HepG2 (cell line): Measurements from ENCODE around the gene C18orf63. TPM values are rescaled to one million over a fixed set of nuclear protein-coding genes. Genes with fewer than 3 reads are reported as not detected.

Source experiments
- ARID5B ChIP-seq: IDR thresholded peaks from 2 replicates; pipeline ENCODE4 v1.4.0; 2020; ENCODE audit warnings: mild to moderate bottlenecking, missing genetic modification reagents
- ATAD3A ChIP-seq: sonication (generic); formaldehyde crosslinking; IDR thresholded peaks from 2 replicates; pipeline ENCODE4 v1.4.0; 2020; ENCODE audit warnings: missing genetic modification reagents
- ATF7-NPFF ChIP-seq: sonication (generic); formaldehyde crosslinking; IDR thresholded peaks from 2 replicates; pipeline ENCODE4 v1.8.1; 2023; ENCODE audit warnings: mild to moderate bottlenecking, low read depth, missing genetic modification reagents, moderate library complexity
- CBX1 ChIP-seq: IDR thresholded peaks from one replicate; pipeline ENCODE4 v1.6.1; 2016; ENCODE audit warnings: antibody characterized with exemption, low read depth
- FOXO4 ChIP-seq: sonication (generic); formaldehyde crosslinking; conservative IDR thresholded peaks from 2 replicates; pipeline ENCODE4 v1.8.1; 2023; ENCODE audit warnings: missing genetic modification reagents
- HBP1 ChIP-seq: IDR thresholded peaks from 2 replicates; pipeline ENCODE4 v1.6.1; 2016; ENCODE audit warnings: low read depth, control low read depth
- KDM5A ChIP-seq: fragments of 200-600 bp; sonication (generic); IDR thresholded peaks from 2 replicates; pipeline ENCODE4 v1.7.0; 2018; ENCODE audit warnings: antibody characterized with exemption, mild to moderate bottlenecking, low read length, borderline replicate concordance
- MED13 ChIP-seq: sonication (generic); formaldehyde crosslinking; IDR thresholded peaks from 2 replicates; pipeline ENCODE4 v1.5.0; 2020; ENCODE audit warnings: missing genetic modification reagents
- NPAS2 ChIP-seq: sonication (generic); formaldehyde crosslinking; IDR thresholded peaks from 2 replicates; pipeline ENCODE4 v1.8.0; 2022; ENCODE audit warnings: mild to moderate bottlenecking, missing genetic modification reagents, borderline replicate concordance
- PITX1 ChIP-seq: sonication (generic); formaldehyde crosslinking; IDR thresholded peaks from 2 replicates; pipeline ENCODE4 v1.5.1; 2020; ENCODE audit warnings: mild to moderate bottlenecking, missing genetic modification reagents
- RFXAP ChIP-seq: sonication (generic); formaldehyde crosslinking; IDR thresholded peaks from 2 replicates; pipeline ENCODE4 v1.4.0; 2020; ENCODE audit warnings: missing genetic modification reagents, borderline replicate concordance
- ZBTB21 ChIP-seq: sonication (generic); formaldehyde crosslinking; IDR thresholded peaks from 2 replicates; pipeline ENCODE4 v1.4.0; 2020; ENCODE audit warnings: missing genetic modification reagents
- ZNF383 ChIP-seq: sonication (generic); formaldehyde crosslinking; IDR thresholded peaks from 2 replicates; pipeline ENCODE4 v1.4.0; 2020; ENCODE audit warnings: missing genetic modification reagents, mild to moderate bottlenecking, borderline replicate concordance
- ZNF451 ChIP-seq: sonication (generic); formaldehyde crosslinking; IDR thresholded peaks from 2 replicates; pipeline ENCODE4 v1.5.0; 2020; ENCODE audit warnings: mild to moderate bottlenecking, missing genetic modification reagents
- ZNF496 ChIP-seq: sonication (generic); formaldehyde crosslinking; IDR thresholded peaks from 2 replicates; pipeline ENCODE4 v1.8.1; 2023; ENCODE audit warnings: mild to moderate bottlenecking, moderate library complexity, missing genetic modification reagents; ENCODE audit not compliant: insufficient replicate concordance
- ZSCAN12 ChIP-seq: sonication (generic); formaldehyde crosslinking; IDR thresholded peaks from 2 replicates; pipeline ENCODE4 v1.9.0; 2021; ENCODE audit warnings: mild to moderate bottlenecking, missing genetic modification reagents
- polyA plus RNA-seq, 8 experiments: library from polyadenylated mRNA; depleted of rRNA in 3 of 8; stranded (reverse) in 7 of 8; unstranded in 1 of 8; fragments of >200 nt; fragmentation: Illumina TruSeq in 4 of 8; extraction: Trizol in 4 of 8; gene quantifications; 2 replicates each; pipeline versions ENCODE4 v1.2.1 to v1.2.3, GENCODE V29; 2011 to 2016; ENCODE audit warnings: low read depth in 4 of 8, missing spikeins in 1 of 8, mixed read lengths in 1 of 8; ENCODE audit not compliant: insufficient read depth in 1 of 8
- total RNA-seq, 5 experiments: library from RNA; depleted of rRNA; stranded (reverse); fragments of >200 nt; fragmentation: Illumina TruSeq; extraction: Trizol; gene quantifications; 2 replicates each; pipeline ENCODE4 v1.2.3, GENCODE V29; 2016; ENCODE audit warnings: low read depth in 1 of 5
- TF ChIP-seq, protein P1 (sequence below): fragments of 450-650 bp; IDR thresholded peaks from 2 replicates; pipeline ENCODE4 v1.6.1; 2016
- TF ChIP-seq, protein P2 (sequence below): sonication (generic); formaldehyde crosslinking; IDR thresholded peaks from 2 replicates; pipeline ENCODE4 v1.5.1; 2020; ENCODE audit warnings: mild to moderate bottlenecking, missing genetic modification reagents

C18orf63 gene
- total and polyA plus RNA-seq, 2 of the 13 experiments (the other 11 are each of a cell fraction or from before 2014, with no cell fraction given) = 0.01 TPM; not detected in 1

- TF ChIP-seq ARID5B (CRISPR knock-in tag) = 0 out of 2 replicates have a peak, but pooled peaks have one; percentile 16
- TF ChIP-seq, protein P1, sequence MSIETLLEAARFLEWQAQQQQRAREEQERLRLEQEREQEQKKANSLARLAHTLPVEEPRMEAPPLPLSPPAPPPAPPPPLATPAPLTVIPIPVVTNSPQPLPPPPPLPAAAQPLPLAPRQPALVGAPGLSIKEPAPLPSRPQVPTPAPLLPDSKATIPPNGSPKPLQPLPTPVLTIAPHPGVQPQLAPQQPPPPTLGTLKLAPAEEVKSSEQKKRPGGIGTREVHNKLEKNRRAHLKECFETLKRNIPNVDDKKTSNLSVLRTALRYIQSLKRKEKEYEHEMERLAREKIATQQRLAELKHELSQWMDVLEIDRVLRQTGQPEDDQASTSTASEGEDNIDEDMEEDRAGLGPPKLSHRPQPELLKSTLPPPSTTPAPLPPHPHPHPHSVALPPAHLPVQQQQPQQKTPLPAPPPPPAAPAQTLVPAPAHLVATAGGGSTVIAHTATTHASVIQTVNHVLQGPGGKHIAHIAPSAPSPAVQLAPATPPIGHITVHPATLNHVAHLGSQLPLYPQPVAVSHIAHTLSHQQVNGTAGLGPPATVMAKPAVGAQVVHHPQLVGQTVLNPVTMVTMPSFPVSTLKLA = no peak
- TF ChIP-seq ZNF383 (CRISPR knock-in tag) = no peak
- TF ChIP-seq RFXAP = no peak
- TF ChIP-seq CBX1 = no peak
- TF ChIP-seq ZBTB21 (CRISPR knock-in tag) = no peak
- no peak for TF ChIP-seq ZSCAN12 (CRISPR knock-in tag)
- no peak for TF ChIP-seq ATAD3A
- no peak for TF ChIP-seq ZNF451 (CRISPR knock-in tag)
- TF ChIP-seq ATF7-NPFF (CRISPR knock-in tag) = no peak
- no peak for TF ChIP-seq KDM5A
- no peak for TF ChIP-seq PITX1 (CRISPR knock-in tag)
- TF ChIP-seq, protein P2, sequence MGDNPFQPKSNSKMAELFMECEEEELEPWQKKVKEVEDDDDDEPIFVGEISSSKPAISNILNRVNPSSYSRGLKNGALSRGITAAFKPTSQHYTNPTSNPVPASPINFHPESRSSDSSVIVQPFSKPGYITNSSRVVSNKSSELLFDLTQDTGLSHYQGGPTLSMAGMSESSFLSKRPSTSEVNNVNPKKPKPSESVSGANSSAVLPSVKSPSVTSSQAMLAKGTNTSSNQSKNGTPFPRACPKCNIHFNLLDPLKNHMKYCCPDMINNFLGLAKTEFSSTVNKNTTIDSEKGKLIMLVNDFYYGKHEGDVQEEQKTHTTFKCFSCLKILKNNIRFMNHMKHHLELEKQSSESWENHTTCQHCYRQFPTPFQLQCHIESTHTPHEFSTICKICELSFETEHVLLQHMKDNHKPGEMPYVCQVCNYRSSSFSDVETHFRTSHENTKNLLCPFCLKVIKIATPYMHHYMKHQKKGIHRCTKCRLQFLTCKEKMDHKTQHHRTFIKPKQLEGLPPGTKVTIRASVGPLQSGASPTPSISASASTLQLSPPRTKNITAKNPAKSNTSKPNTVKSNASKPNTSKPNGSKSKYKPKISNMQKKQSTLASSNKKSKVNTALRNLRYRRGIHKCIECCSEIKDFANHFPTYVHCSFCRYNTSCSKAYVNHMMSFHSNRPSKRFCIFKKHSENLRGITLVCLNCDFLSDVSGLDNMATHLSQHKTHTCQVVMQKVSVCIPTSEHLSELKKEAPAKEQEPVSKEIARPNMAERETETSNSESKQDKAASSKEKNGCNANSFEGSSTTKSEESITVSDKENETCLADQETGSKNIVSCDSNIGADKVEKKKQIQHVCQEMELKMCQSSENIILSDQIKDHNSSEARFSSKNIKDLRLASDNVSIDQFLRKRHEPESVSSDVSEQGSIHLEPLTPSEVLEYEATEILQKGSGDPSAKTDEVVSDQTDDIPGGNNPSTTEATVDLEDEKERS (CRISPR knock-in tag) = no peak
- TF ChIP-seq MED13 (CRISPR knock-in tag) = no peak
- TF ChIP-seq NPAS2 (CRISPR knock-in tag) = no peak
- TF ChIP-seq HBP1 (CRISPR knock-in tag) = no peak
- TF ChIP-seq ZNF496 (CRISPR knock-in tag) = no peak
- no peak for TF ChIP-seq FOXO4
Observed at GRCh38 chr18:74353169-74353775, 37.6 kb downstream of the C18orf63 start (continued).
